Measurements from ENCODE around the gene RAB18.
"Not testable (repeated sequence)": the region's sequence is repeated elsewhere in the genome, so short reads cannot be mapped to it uniquely, and the experiment has no call there.

RAB18 gene

GRCh38 chr10:27464993-27465392 is 39.1 kb upstream of the RAB18 start:
- no peak overlapping the region for H3K4me3 ChIP-seq (ENCODE audit: low read length, poor library complexity, severe bottlenecking)
- no peaks in the 10 kb centered on the region for H4K20me1 ChIP-seq (ENCODE audit: insufficient read depth, low read length, poor library complexity, severe bottlenecking)
- TF ChIP-seq EZH2phosphoT487 (IDR thresholded peaks at IDR 0.05; ENCODE audit: borderline replicate concordance) (no peak), CTCF (conservative IDR thresholded peaks at IDR 0.05; ENCODE audit: low read length) (no peak)
- H3K4me2 ChIP-seq (ENCODE audit: low read depth, low read length, poor library complexity, severe bottlenecking), result peak overlapping the region; percentile 5
- H2AFZ ChIP-seq (ENCODE audit: low read length), result 0 out of 2 replicates have a peak overlapping the region, but pooled peaks have one; percentile 13
- no peaks in the 10 kb centered on the region for H3K79me2 ChIP-seq (ENCODE audit: insufficient read depth, low read length)
- no peaks in the 10 kb centered on the region for H3K27me3 ChIP-seq (ENCODE audit: insufficient read depth, low read length, poor library complexity, severe bottlenecking)
- H3K9me3 ChIP-seq (ENCODE audit: insufficient read depth, low read depth, low read length), result no peaks in the 10 kb centered on the region
- no peaks in the 10 kb centered on the region for H3F3A ChIP-seq (ENCODE audit: low read depth)
- peaks cover 8% of the 10 kb centered on the region for H3K4me1 ChIP-seq (ENCODE audit: insufficient read depth, low read length, poor library complexity, severe bottlenecking)
- H3K9ac ChIP-seq (ENCODE audit: low read depth, low read length, poor library complexity, severe bottlenecking), result no peak overlapping the region
- no peaks in the 10 kb centered on the region for H3K9me2 ChIP-seq (replicated peaks; ENCODE audit: low read depth, low read length)
- H3K36me3 ChIP-seq (ENCODE audit: insufficient read depth, low read length), result no peaks in the 10 kb centered on the region

- H3F3A ChIP-seq (ENCODE audit: low read depth); H3K4me3 ChIP-seq (ENCODE audit: low read length, poor library complexity, severe bottlenecking); H2AFZ ChIP-seq (ENCODE audit: low read length); H3K4me2 ChIP-seq (ENCODE audit: low read depth, low read length, poor library complexity, severe bottlenecking); H3K4me1 ChIP-seq (ENCODE audit: insufficient read depth, low read length, poor library complexity, severe bottlenecking); H4K20me1 ChIP-seq (ENCODE audit: insufficient read depth, low read length, poor library complexity, severe bottlenecking); H3K9me3 ChIP-seq (ENCODE audit: insufficient read depth, low read depth, low read length); H3K9ac ChIP-seq (ENCODE audit: low read depth, low read length, poor library complexity, severe bottlenecking); H3K9me2 ChIP-seq (replicated peaks; ENCODE audit: low read depth, low read length); H3K27me3 ChIP-seq (ENCODE audit: insufficient read depth, low read length, poor library complexity, severe bottlenecking); H3K79me2 ChIP-seq (ENCODE audit: insufficient read depth, low read length); H3K36me3 ChIP-seq (ENCODE audit: insufficient read depth, low read length): not testable (repeated sequence)
Measured at GRCh38 chr10:27465596-27465995, 38.5 kb upstream of the RAB18 start.

GRCh38 chr10:27470885-27471284 is 33.2 kb upstream of the RAB18 start:
- Histone ChIP-seq H4K20me1 (ENCODE audit: insufficient read depth, low read length, poor library complexity, severe bottlenecking) (no peaks in the 10 kb centered on the region), H3K4me2 (ENCODE audit: low read depth, low read length, poor library complexity, severe bottlenecking) (no peak overlapping the region), H3K9ac (ENCODE audit: low read depth, low read length, poor library complexity, severe bottlenecking) (no peak overlapping the region), H2AFZ (ENCODE audit: low read length) (no peak overlapping the region), H3K79me2 (ENCODE audit: insufficient read depth, low read length) (no peaks in the 10 kb centered on the region), H3K4me1 (ENCODE audit: insufficient read depth, low read length, poor library complexity, severe bottlenecking) (no peaks in the 10 kb centered on the region), H3K27me3 (ENCODE audit: insufficient read depth, low read length, poor library complexity, severe bottlenecking) (no peaks in the 10 kb centered on the region), H3F3A (ENCODE audit: low read depth) (no peaks in the 10 kb centered on the region), H3K4me3 (ENCODE audit: low read length, poor library complexity, severe bottlenecking) (no peak overlapping the region), H3K36me3 (ENCODE audit: insufficient read depth, low read length) (no peaks in the 10 kb centered on the region), H3K9me2 (replicated peaks; ENCODE audit: low read depth, low read length) (no peaks in the 10 kb centered on the region), H3K9me3 (ENCODE audit: insufficient read depth, low read depth, low read length) (no peaks in the 10 kb centered on the region)
- TF ChIP-seq EZH2phosphoT487 (IDR thresholded peaks at IDR 0.05; ENCODE audit: borderline replicate concordance), result no peak

- H3K36me3 ChIP-seq (ENCODE audit: insufficient read depth, low read length), result no peaks in the 10 kb centered on the region
- H3K4me3 ChIP-seq (ENCODE audit: low read length, poor library complexity, severe bottlenecking), result no peak overlapping the region
- TF ChIP-seq EZH2phosphoT487 (IDR thresholded peaks at IDR 0.05; ENCODE audit: borderline replicate concordance), result no peak
- no peak for TF ChIP-seq CTCF (conservative IDR thresholded peaks at IDR 0.05; ENCODE audit: low read length)
- H3K27me3 ChIP-seq (ENCODE audit: insufficient read depth, low read length, poor library complexity, severe bottlenecking), result no peaks in the 10 kb centered on the region
- no peaks in the 10 kb centered on the region for H3K9me2 ChIP-seq (replicated peaks; ENCODE audit: low read depth, low read length)
- H3K79me2 ChIP-seq (ENCODE audit: insufficient read depth, low read length), result no peaks in the 10 kb centered on the region
- no peak overlapping the region for H3K4me2 ChIP-seq (ENCODE audit: low read depth, low read length, poor library complexity, severe bottlenecking)
- no peaks in the 10 kb centered on the region for H3F3A ChIP-seq (ENCODE audit: low read depth)
- peaks cover 4% of the 10 kb centered on the region; the same call in 1 of the 2 replicates for H3K9me3 ChIP-seq (ENCODE audit: insufficient read depth, low read depth, low read length)
- no peaks in the 10 kb centered on the region for H3K4me1 ChIP-seq (ENCODE audit: insufficient read depth, low read length, poor library complexity, severe bottlenecking)
- no peak overlapping the region for H2AFZ ChIP-seq (ENCODE audit: low read length)
- H4K20me1 ChIP-seq (ENCODE audit: insufficient read depth, low read length, poor library complexity, severe bottlenecking), result no peaks in the 10 kb centered on the region
- H3K9ac ChIP-seq (ENCODE audit: low read depth, low read length, poor library complexity, severe bottlenecking), result no peak overlapping the region
Measured at GRCh38 chr10:27474741-27475140, 29.4 kb upstream of the RAB18 start.
